ENCODE measurements around the gene TBC1D22A. TPM values are rescaled to one million over a fixed set of nuclear protein-coding genes. Genes with fewer than 3 reads are reported as not detected.
A peak's percentile ranks its signal among the peaks of the same experiment; 100 is the strongest.

The TBC1D22A gene
- total RNA-seq, 1 experiment from 2014 or later = 27.6 TPM

- CTCF ChIA-PET = no interaction called here
- Mint-ChIP-seq H3K27me3 (ENCODE audit: unreplicated experiment) (no peaks in the 10 kb centered on the region), H3K4me3 (ENCODE audit: low read depth, unreplicated experiment) (no peak overlapping the region), H3K36me3 (ENCODE audit: insufficient read depth, unreplicated experiment) (no peaks in the 10 kb centered on the region), H3K27ac (ENCODE audit: unreplicated experiment) (no peak overlapping the region), H3K9me3 (ENCODE audit: low read depth, unreplicated experiment) (no peaks in the 10 kb centered on the region), H3K4me1 (ENCODE audit: low read depth, unreplicated experiment) (peaks cover 9% of the 10 kb centered on the region)
- intact Hi-C loops (cut with micrococcal nuclease; ENCODE audit: unreplicated experiment) = no loop called here
- TF ChIP-seq, protein P1, sequence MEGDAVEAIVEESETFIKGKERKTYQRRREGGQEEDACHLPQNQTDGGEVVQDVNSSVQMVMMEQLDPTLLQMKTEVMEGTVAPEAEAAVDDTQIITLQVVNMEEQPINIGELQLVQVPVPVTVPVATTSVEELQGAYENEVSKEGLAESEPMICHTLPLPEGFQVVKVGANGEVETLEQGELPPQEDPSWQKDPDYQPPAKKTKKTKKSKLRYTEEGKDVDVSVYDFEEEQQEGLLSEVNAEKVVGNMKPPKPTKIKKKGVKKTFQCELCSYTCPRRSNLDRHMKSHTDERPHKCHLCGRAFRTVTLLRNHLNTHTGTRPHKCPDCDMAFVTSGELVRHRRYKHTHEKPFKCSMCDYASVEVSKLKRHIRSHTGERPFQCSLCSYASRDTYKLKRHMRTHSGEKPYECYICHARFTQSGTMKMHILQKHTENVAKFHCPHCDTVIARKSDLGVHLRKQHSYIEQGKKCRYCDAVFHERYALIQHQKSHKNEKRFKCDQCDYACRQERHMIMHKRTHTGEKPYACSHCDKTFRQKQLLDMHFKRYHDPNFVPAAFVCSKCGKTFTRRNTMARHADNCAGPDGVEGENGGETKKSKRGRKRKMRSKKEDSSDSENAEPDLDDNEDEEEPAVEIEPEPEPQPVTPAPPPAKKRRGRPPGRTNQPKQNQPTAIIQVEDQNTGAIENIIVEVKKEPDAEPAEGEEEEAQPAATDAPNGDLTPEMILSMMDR (IDR thresholded peaks at IDR 0.05; ENCODE audit: unreplicated experiment) = no peak
- BruUV-seq (replicated peaks) = no TSS peak
- DNase-seq = no peak
Observed at GRCh38 chr22:47111626-47112581, 349.5 kb downstream of the TBC1D22A start.

DNA sequence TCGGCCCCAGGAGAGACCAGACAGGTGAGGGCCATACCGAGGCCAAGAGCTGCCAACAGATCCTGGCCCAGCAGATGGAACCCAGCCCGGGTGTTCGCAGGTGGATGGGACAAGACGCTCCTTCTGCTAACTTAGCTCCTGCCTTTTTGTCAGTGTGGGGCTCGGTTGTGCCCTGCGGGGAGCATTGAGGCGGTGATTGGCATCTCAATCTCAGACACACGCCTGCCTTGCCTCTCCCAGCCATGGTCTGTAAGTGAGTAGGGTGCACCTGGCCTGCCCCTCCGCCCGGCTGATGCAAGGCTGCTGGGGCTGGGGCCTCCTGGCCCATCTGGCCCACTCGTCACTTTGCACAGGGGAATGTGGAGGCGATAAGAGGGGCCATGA is 350.1 kb downstream of the TBC1D22A start:
- Mint-ChIP-seq H3K9me3 (ENCODE audit: low read depth, unreplicated experiment) (no peaks in the 10 kb centered on the region), H3K4me3 (ENCODE audit: low read depth, unreplicated experiment) (no peak overlapping the region), H3K27ac (ENCODE audit: unreplicated experiment) (no peak overlapping the region), H3K4me1 (ENCODE audit: low read depth, unreplicated experiment) (peaks cover 3% of the 10 kb centered on the region), H3K27me3 (ENCODE audit: unreplicated experiment) (no peaks in the 10 kb centered on the region), H3K36me3 (ENCODE audit: insufficient read depth, unreplicated experiment) (no peaks in the 10 kb centered on the region)
- DNase-seq = no peak
- TF ChIP-seq, protein P1 (IDR thresholded peaks at IDR 0.05; ENCODE audit: unreplicated experiment) = no peak
- no TSS peak for BruUV-seq (replicated peaks)
- intact Hi-C loops (cut with micrococcal nuclease; ENCODE audit: unreplicated experiment) = no loop called here
- CTCF ChIA-PET = no interaction called here

DNA sequence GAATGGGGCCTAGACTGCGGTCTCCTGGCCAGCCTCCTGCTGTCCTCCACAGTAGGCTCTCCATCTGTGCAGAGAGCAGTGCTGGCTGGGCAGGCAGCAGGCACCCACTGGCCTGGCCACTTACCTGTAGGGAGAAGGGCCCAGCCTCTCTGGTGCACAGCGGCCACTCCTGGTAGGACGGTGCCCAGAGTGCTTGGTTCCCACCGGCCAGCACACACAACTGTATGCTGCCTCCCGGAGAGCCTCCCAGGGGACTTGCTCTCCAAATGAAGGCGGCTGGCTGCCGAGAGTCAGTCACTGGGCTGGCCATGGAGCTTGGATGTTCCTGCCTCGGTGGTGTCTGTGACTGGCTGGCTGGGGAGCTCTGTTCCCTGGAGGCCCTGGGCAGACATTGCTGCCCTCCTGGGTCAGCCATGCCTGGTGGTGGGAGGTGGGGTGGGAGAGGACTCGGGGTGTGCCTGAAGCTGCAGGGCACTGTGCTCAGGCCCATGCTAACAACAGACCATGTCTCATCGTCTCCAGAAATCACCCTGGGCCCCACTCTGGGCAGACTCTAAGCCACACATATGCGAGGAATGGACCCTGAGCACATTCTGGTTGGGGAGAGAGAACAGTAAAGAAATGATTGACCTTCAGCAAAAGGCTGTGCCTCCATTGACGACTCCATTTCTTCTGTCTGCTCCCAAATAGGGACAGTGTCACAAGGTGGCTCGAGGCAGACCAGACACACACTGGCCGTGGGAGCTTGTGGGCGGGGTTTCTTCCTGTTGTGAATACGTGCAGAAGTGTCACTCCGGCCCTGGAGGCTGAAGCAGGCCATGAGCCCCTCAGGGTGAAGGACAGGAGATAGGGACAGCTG is 350.8 kb downstream of the TBC1D22A start:
- no peaks in the 10 kb centered on the region for H3K27me3 Mint-ChIP-seq (ENCODE audit: unreplicated experiment)
- intact Hi-C loops (cut with micrococcal nuclease; ENCODE audit: unreplicated experiment) = no loop called here
- no peak overlapping the region for H3K4me3 Mint-ChIP-seq (ENCODE audit: low read depth, unreplicated experiment)
- no peak overlapping the region for H3K27ac Mint-ChIP-seq (ENCODE audit: unreplicated experiment)
- H3K36me3 Mint-ChIP-seq (ENCODE audit: insufficient read depth, unreplicated experiment) = no peaks in the 10 kb centered on the region
- CTCF ChIA-PET = no interaction called here
- H3K4me1 Mint-ChIP-seq (ENCODE audit: low read depth, unreplicated experiment) = no peaks in the 10 kb centered on the region
- no peaks in the 10 kb centered on the region for H3K9me3 Mint-ChIP-seq (ENCODE audit: low read depth, unreplicated experiment)
- TF ChIP-seq, protein P1 (IDR thresholded peaks at IDR 0.05; ENCODE audit: unreplicated experiment) = no peak
- no peak for DNase-seq
- no TSS peak for BruUV-seq (replicated peaks)

DNA sequence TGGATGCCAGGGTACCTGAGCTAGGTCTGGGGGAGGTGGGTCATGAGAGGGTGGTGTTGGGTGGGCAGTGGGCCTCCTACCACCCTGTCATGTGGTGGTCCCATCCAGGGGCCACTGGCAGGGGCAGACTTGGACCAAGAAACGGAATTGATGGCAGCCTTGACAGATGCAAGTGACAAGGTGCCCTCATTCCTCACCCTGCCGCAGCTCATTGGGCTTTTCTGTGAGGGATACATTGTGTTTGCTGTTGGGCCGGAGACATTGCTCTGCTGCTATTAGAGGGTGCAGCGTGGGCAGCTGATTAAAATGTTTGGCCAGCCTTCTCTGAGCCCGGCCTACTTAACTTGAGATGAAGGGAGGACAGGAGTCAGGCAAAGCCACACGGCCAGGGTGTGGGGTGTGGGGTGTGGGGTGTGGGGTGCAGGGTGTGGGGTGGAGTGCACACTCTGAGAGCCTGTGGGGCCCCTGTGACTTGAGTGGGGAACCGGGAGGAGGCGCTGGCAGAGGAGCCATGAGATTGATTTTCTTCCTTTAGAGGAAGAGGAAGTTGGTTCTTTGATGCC is 351.5 kb downstream of the TBC1D22A start:
- TF ChIP-seq, protein P1 (IDR thresholded peaks at IDR 0.05; ENCODE audit: unreplicated experiment) = no peak
- no peaks in the 10 kb centered on the region for H3K9me3 Mint-ChIP-seq (ENCODE audit: low read depth, unreplicated experiment)
- H3K4me1 Mint-ChIP-seq (ENCODE audit: low read depth, unreplicated experiment) = no peaks in the 10 kb centered on the region
- H3K27me3 Mint-ChIP-seq (ENCODE audit: unreplicated experiment) = no peaks in the 10 kb centered on the region
- no peaks in the 10 kb centered on the region for H3K36me3 Mint-ChIP-seq (ENCODE audit: insufficient read depth, unreplicated experiment)
- no peak for DNase-seq
- intact Hi-C loops (cut with micrococcal nuclease; ENCODE audit: unreplicated experiment) = no loop called here
- no TSS peak for BruUV-seq (replicated peaks)
- peak overlapping the region; percentile 11 for H3K27ac Mint-ChIP-seq (ENCODE audit: unreplicated experiment)
- H3K4me3 Mint-ChIP-seq (ENCODE audit: low read depth, unreplicated experiment) = no peak overlapping the region
- CTCF ChIA-PET = no interaction called here
